ENCODE data around the gene PAK4. TPM values are rescaled to one million over a fixed set of nuclear protein-coding genes. Genes with fewer than 3 reads are reported as not detected.

PAK4 gene
- total RNA-seq, 1 donor from 2014 or later, result 27.5 TPM

GRCh38 chr19:39103151-39103550, 22.4 kb upstream of the PAK4 start:
- no peak for TF ChIP-seq CTCF (conservative IDR thresholded peaks at IDR 0.05; ENCODE audit: low read depth, low read length)
- no peak for DNase-seq (ENCODE audit: low read depth)
- H3K4me3 ChIP-seq (ENCODE audit: low read depth, low read length), result no peak overlapping the region

- no peak for DNase-seq (ENCODE audit: low read depth)
- H3K4me3 ChIP-seq (ENCODE audit: low read depth, low read length), result no peak overlapping the region
- TF ChIP-seq CTCF (conservative IDR thresholded peaks at IDR 0.05; ENCODE audit: low read depth, low read length), result no peak
Measured at GRCh38 chr19:39104186-39104596, 21.4 kb upstream of the PAK4 start.

GRCh38 chr19:39106194-39106593, 19.4 kb upstream of the PAK4 start:
- TF ChIP-seq CTCF (conservative IDR thresholded peaks at IDR 0.05; ENCODE audit: low read depth, low read length), result no peak
- H3K4me3 ChIP-seq (ENCODE audit: low read depth, low read length), result no peak overlapping the region
- DNase-seq (ENCODE audit: low read depth), result no peak

- no peak for DNase-seq (ENCODE audit: low read depth)
- no peak for TF ChIP-seq CTCF (conservative IDR thresholded peaks at IDR 0.05; ENCODE audit: low read depth, low read length)
- no peak overlapping the region for H3K4me3 ChIP-seq (ENCODE audit: low read depth, low read length)
Measured at GRCh38 chr19:39109641-39110040, 15.9 kb upstream of the PAK4 start.

GRCh38 chr19:39110263-39110967, 15.2 kb upstream of the PAK4 start:
- TF ChIP-seq CTCF (conservative IDR thresholded peaks at IDR 0.05; ENCODE audit: low read depth, low read length), result peak; percentile 83
- no peak overlapping the region for H3K4me3 ChIP-seq (ENCODE audit: low read depth, low read length)
- DNase-seq (ENCODE audit: low read depth), result no peak

- no peak for TF ChIP-seq CTCF (conservative IDR thresholded peaks at IDR 0.05; ENCODE audit: low read depth, low read length)
- DNase-seq (ENCODE audit: low read depth), result no peak
- H3K4me3 ChIP-seq (ENCODE audit: low read depth, low read length), result no peak overlapping the region
Measured at GRCh38 chr19:39111593-39112199, 13.9 kb upstream of the PAK4 start.

Measured in epithelial cell of proximal tubule (primary cell).